Measurements from ENCODE around the gene ALG14. TPM values are rescaled to one million over a fixed set of nuclear protein-coding genes. Genes with fewer than 3 reads are reported as not detected.
A peak's percentile ranks its signal among the peaks of the same experiment; 100 is the strongest.
"Not testable (repeated sequence)": the region's sequence is repeated elsewhere in the genome, so short reads cannot be mapped to it uniquely, and the experiment has no call there.

ALG14 gene
- polyA plus RNA-seq, 5 donors = 9.5 to 12.1 (median 9.6) TPM

DNA sequence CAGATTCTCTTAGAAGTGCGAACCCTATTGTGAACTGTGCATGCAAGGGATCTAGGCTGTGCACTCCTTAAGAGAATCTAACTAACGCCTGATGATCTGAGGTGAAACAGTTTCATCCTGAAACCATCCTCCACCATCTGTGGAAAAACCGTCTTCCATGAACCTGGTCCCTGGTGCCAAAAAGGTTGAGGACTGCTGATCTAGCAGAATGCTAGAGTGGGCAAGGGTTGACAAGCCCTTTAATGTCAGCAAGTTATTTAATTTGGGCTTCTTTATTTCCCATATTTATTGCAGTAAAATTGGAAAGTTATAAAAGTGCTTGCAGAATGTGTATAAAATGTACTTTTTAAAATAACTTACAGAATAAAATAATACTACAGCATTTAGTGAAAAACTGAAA, 26.4 kb downstream of the ALG14 start:
- no peak for DNase-seq

GRCh38 chr1:95043141-95043980, 29.4 kb downstream of the ALG14 start:
- DNase-seq = peak; percentile 79 to 86

DNA sequence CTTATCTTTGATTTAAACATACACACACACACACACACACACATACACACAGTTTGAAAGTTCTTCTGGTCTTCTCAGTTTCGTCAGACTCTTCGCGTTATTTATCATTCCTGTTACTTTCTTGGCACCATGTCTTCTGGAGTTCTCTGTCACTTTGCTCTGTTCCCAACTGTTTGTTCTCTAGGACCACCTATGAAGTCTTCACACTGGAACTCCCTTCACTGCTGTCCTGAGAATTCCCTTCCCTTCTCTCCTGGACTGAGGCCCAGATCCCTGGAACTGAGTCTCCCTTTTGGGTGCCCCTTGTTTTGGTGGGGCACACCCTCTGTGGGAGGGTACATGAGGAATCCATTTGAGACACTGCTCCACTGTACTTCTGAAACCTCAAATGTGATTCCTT, 30.5 kb downstream of the ALG14 start:
- DNase-seq = peak; percentile 62 to 66

DNA sequence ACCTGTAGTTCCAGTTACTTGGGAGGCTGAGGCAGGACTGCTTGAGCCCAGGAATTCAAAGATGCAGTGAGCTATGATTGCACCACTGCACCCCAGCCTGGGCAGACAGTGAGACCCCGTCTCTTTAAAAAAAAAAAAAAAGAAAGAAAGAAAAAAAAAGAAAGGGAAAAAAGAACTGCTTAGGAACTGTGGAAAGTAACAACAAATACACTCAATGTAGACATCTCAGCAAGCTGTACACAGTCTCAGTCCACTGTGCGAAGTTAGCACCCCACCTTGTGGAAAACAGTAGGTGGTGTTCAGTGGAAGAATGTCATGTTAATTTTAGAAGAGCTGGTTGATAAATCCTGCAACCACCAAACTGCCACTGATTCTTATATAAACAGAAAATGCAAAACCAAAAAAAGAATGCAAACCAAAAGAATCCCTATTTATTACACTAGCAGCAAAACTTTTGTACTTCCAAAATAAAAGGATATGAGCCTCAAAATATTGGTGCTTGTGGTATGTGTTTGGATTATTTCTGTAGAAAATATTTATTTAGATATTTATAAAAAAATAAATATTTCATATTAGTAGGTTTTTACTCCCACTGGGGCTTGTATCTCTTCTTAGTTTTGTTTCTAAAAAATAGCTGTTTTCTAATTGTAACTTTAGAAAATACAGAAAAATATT, 31.1 kb downstream of the ALG14 start:
- DNase-seq = peak; percentile 56 to 71

- no peak for DNase-seq
Measured at GRCh38 chr1:95040032-95040525, 32.7 kb downstream of the ALG14 start.

DNA sequence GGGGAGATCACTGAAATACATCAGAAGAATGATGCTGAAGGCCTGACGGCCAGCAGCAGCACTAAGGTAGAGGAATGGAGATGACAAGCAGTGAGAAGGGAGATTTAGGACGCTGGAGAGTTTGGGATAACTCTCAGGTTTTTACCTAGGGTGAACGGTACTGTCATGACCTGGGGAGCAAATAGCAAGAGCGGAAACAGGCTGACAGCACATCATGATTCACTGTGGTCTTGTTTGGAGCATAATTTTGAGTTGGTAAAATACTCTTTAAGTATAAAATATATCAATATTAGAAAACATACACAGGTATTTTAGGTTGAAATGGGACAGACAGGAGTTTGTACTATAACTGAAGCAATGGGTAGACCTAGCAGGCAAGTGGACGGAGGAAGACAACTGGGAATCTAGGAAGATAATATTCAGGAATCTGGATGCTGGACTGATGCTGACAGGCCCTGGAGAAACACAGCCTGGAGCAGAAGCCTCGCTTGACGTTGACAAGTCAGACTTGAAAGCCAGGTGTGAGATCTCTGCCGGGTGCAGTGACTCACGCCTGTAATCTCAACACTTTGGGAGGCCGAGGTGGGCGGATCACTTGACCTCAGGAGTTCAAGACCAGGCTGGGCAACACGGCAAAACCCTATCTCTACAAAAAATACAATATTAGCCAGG, 33.3 kb downstream of the ALG14 start:
- DNase-seq = no peak

DNA sequence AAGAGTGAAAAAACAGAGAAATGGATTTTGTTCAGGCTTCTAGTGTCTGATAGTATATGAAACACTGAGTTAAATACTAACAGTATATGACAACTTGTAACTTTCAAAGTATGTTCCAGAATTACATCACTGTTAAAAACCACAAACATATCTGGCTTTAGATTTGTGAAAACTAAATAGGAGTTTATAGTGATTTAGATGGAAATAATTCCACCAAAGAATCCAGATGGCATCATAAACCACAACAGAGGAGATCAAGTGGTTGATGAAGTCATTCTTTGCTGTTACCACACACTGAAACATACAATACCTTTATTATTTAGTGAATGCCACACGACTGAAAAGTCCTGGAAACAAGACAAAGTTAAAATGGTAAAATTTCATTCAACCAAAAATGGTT, 37.2 kb downstream of the ALG14 start:
- no peak for DNase-seq

DNA sequence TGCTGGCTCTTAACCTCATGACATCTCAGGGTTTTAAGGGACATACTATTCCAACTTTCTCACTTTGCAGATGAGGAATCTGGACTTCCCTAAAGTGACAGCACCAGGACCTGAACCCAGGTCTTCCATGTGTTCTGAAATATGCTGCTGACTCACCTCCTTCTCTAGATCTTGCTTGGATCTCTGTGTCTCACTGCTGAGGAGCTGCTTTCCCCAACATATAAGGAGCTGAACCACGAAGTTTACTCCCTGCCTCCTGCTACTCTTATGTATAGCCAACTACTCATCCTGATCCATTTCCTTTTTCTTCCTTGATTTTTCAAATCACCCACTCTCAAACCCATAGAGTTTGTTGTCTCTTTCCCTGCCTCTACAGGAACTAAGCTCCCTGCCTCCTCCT, 38.2 kb downstream of the ALG14 start:
- DNase-seq = no peak

DNA sequence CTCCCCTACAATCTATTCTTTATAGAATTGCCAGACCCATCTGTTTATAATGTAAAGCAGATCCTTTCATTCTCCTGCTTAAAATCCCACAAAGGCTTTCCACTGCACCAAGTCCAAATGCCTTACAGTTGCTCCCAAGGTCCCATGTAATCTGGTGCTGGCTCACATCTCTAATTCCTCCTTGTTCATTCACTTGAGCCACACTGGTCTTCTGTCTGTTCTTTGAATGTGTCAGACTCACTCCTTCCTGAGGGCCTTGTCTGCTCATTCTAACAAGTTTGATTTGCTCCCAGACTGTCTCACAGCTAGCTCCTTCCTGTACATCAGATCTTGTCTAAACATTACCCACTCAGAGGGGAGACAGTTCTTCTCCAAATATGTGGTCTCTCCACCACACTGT, 38.9 kb downstream of the ALG14 start:
- no peak for DNase-seq

DNA sequence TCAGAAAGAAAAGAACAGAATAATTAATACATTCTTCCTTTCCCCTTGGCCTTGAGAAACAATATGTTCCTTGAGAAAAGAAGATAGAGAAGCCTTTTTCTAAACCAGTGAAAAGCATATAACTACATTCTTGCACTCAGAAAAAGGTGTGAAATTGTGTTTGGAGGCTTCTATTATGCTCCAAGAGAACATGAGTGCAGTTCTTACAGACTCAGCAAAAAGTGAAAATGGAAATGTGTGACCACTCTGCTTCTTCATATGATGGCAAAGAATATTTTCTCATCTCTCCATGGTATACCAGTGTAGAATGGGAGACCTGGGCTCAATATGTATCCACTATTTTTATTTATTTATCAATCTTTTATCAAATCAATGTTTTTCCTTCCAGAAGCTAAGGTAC, 43.2 kb downstream of the ALG14 start:
- no peak for DNase-seq

- DNase-seq = no peak
Measured at GRCh38 chr1:95028954-95029353, 43.8 kb downstream of the ALG14 start.

DNA sequence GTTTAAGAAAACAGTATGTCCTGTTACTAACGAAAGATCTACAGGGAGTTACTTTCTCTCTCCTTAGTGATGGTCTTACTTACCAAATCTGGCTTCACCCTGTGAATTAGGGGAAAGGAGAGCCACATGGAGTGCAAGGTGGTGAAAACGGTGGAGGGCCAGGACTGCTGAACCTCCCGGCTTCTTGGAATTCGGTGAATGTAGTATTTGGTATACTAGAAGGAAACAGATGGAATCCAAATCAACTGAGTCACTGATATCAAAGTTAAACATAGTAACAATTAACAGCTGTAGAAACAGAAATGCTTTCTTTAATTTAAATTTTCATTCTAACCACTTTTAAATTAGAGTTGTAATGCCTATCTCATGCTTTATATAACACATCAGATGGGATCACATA, 45.7 kb downstream of the ALG14 start:
- no peak for DNase-seq

GRCh38 chr1:95023399-95024043, 49.2 kb downstream of the ALG14 start:
- no peak for DNase-seq

- no peak for DNase-seq
Measured at GRCh38 chr1:95022644-95022926, 50.2 kb downstream of the ALG14 start.

GRCh38 chr1:95021805-95022643, 50.7 kb downstream of the ALG14 start:
- DNase-seq = peak; percentile 54 to 68

DNA sequence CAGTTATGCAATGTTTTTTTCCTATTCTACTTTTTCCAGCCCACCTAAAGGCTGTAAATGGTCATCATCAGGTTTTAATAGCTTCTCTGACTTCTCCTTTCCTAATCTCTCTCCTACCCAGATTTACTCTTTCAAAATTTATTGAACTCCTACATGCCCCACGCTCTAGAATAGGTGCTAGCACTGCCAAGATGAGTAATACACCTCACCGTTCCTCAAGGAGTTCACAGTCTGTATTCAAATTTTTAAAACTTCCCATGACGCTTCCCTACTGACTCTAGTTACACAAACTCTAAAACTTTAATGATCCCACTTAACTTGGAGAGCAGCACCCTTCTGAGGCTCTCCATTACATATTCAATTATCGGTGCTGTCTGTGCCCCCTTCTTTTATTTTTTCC, 51.6 kb downstream of the ALG14 start:
- DNase-seq = no peak

DNA sequence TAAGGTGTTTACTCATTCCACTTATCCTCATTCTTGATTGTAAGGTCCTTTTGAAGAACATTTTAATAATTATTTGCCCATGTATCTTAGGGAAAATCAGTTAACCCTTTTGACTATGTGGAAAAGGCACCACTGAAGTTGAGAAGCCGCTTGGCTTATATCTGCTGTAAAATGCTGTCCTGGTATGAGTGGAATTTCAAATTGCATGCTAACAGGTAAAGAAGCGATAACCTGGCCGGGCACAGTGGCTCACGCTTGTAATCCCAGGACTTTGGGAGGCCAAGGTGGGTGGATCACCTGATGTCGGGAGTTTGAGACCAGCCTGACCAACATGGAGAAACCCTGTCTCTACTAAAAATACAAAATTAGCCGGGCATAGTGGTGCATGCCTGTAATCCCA, 53.3 kb downstream of the ALG14 start:
- DNase-seq = not testable (repeated sequence)

DNA sequence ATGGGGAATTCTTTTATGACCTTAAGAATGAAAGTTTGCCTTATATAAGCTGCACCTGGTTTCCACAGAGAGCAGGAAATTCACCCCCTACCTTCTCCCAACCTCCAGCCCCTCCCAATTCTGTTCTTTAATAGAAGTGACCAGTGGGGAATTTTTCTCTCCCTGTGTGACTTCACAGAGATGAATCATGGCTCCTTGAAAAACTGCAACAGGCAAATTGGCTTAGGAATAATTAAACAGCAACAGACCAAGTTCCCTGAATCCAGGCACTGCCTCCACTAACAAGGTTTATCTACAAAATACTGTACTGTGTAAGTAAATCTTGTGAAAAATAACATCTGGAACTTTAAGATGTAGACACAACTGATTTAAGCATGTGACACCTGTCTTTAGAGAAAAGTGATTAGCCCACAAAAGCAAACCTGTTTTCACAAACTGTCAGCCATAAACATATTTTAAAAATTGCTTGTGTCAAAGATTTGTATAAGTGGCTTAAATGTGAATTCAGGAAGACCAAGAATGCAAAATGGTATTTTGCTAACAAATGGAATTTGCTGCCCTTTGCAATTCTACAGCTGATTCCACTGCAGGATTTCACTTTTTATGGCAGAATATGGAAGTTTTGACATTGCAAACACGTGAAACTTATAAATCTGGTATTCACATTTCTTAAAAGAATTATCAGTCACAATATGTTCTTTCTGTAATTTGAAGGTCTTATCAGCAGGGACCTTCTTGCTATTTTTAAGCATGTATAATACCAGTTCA, 54.0 kb downstream of the ALG14 start:
- no peak for DNase-seq

DNA sequence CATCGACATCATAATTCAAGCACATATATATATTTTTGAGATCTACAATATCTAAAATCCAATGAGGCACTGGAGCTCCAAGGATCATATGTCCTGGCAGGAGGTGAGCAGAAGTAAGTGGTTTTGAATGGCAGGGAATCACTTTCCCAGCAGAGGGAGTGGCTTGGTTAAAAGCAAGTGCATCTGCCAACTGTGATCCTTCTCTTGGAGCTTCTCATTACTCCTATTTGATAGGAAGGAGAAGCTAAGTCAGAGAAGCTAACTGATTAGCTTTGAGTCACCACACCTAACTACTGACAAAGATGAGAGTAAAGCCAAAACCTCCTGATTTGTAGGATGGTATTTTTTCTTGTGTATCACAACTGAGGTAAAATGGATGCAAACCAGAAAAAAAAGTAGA, 55.0 kb downstream of the ALG14 start:
- DNase-seq = no peak

GRCh38 chr1:95015076-95015475, 57.7 kb downstream of the ALG14 start:
- DNase-seq = no peak

Measured in right lung (tissue), 5 donors.